ENCODE measurements around the gene BSN. TPM values are rescaled to one million over a fixed set of nuclear protein-coding genes. Genes with fewer than 3 reads are reported as not detected.

BSN gene
- total RNA-seq, 1 experiment from 2014 or later = 0.87 TPM

DNA sequence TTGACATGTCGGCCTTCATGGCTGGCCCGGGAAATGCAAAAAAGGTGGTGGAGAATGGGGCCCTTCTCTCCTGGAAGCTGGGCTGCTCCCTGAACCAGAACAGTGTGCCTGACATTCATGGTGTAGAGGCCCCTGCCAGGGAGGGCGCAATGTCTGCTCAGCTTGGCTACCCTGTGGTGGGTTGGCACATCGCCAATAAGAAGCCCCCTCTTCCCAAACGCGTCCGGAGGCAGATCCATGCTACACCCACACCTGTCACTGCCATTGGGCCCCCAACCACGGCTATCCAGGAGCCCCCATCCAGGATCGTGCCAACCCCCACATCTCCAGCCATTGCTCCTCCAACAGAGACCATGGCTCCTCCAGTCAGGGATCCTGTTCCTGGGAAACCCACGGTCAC, 23.1 kb upstream of the BSN start:
- Histone ChIP-seq H3K36me3 (ENCODE audit: control insufficient read depth, insufficient read depth, low read length) (no peaks in the 10 kb centered on the region), H3K4me1 (ENCODE audit: control insufficient read depth, insufficient read depth, low read length) (no peaks in the 10 kb centered on the region), H3K9me3 (ENCODE audit: control insufficient read depth, insufficient read depth, low read depth, low read length) (no peaks in the 10 kb centered on the region), H3K27ac (ENCODE audit: low read length) (no peak overlapping the region), H3K27me3 (ENCODE audit: control insufficient read depth, insufficient read depth, low read length) (no peaks in the 10 kb centered on the region), H3K4me3 (ENCODE audit: low read depth in 2 of 2, low read length in 2 of 2) (no peak overlapping the region)
- intact Hi-C loops (cut with micrococcal nuclease; ENCODE audit: unreplicated experiment) (no loop called here), in situ Hi-C loops (cut with HindIII; ENCODE audit: low pct_unique_long_range_greater_than_20kb, low sequenced_read_pairs) (no loop called here)
- ATAC-seq (no peak), DNase-seq (ENCODE audit: low read depth, low spot score) (no peak)
- CTCF ChIA-PET = no interaction called here
- no TSS peak for BruUV-seq (replicated peaks)
- TF ChIP-seq, protein P1, sequence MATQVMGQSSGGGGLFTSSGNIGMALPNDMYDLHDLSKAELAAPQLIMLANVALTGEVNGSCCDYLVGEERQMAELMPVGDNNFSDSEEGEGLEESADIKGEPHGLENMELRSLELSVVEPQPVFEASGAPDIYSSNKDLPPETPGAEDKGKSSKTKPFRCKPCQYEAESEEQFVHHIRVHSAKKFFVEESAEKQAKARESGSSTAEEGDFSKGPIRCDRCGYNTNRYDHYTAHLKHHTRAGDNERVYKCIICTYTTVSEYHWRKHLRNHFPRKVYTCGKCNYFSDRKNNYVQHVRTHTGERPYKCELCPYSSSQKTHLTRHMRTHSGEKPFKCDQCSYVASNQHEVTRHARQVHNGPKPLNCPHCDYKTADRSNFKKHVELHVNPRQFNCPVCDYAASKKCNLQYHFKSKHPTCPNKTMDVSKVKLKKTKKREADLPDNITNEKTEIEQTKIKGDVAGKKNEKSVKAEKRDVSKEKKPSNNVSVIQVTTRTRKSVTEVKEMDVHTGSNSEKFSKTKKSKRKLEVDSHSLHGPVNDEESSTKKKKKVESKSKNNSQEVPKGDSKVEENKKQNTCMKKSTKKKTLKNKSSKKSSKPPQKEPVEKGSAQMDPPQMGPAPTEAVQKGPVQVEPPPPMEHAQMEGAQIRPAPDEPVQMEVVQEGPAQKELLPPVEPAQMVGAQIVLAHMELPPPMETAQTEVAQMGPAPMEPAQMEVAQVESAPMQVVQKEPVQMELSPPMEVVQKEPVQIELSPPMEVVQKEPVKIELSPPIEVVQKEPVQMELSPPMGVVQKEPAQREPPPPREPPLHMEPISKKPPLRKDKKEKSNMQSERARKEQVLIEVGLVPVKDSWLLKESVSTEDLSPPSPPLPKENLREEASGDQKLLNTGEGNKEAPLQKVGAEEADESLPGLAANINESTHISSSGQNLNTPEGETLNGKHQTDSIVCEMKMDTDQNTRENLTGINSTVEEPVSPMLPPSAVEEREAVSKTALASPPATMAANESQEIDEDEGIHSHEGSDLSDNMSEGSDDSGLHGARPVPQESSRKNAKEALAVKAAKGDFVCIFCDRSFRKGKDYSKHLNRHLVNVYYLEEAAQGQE (IDR thresholded peaks at IDR 0.05; ENCODE audit: insufficient read depth in 1 of 2, low read depth in 2 of 2, low read length in 1 of 2) = no peak
- TF ChIP-seq, protein P2, sequence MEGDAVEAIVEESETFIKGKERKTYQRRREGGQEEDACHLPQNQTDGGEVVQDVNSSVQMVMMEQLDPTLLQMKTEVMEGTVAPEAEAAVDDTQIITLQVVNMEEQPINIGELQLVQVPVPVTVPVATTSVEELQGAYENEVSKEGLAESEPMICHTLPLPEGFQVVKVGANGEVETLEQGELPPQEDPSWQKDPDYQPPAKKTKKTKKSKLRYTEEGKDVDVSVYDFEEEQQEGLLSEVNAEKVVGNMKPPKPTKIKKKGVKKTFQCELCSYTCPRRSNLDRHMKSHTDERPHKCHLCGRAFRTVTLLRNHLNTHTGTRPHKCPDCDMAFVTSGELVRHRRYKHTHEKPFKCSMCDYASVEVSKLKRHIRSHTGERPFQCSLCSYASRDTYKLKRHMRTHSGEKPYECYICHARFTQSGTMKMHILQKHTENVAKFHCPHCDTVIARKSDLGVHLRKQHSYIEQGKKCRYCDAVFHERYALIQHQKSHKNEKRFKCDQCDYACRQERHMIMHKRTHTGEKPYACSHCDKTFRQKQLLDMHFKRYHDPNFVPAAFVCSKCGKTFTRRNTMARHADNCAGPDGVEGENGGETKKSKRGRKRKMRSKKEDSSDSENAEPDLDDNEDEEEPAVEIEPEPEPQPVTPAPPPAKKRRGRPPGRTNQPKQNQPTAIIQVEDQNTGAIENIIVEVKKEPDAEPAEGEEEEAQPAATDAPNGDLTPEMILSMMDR (IDR thresholded peaks at IDR 0.05) = no peak
- TF ChIP-seq SIN3A (IDR thresholded peaks at IDR 0.05; ENCODE audit: borderline replicate concordance, insufficient read depth, low read depth, low read length) = no peak
- TF ChIP-seq TCF7L2 (IDR thresholded peaks at IDR 0.05; ENCODE audit: low read depth, low read length) = no peak
- TF ChIP-seq POLR2AphosphoS5 (IDR thresholded peaks at IDR 0.05; ENCODE audit: low read depth, low read length) = no peak
- POLR2A ChIA-PET = no interaction called here

DNA sequence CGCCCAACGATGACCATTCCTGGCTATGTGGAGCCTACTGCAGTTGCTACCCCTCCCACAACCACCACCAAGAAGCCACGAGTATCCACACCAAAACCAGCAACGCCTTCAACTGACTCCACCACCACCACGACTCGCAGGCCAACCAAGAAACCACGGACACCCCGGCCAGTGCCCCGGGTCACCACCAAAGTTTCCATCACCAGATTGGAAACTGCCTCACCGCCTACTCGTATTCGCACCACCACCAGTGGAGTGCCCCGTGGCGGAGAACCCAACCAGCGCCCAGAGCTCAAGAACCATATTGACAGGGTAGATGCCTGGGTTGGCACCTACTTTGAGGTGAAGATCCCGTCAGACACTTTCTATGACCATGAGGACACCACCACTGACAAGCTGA, 22.6 kb upstream of the BSN start:
- no TSS peak for BruUV-seq (replicated peaks)
- no peak for ATAC-seq
- CTCF ChIA-PET = no interaction called here

More for the DNA sequence above, 22.6 kb upstream of the BSN start:
- in situ Hi-C loops (cut with HindIII; ENCODE audit: low pct_unique_long_range_greater_than_20kb, low sequenced_read_pairs) (no loop called here), intact Hi-C loops (cut with micrococcal nuclease; ENCODE audit: unreplicated experiment) (no loop called here)
- DNase-seq (ENCODE audit: low read depth, low spot score) = no peak
- H3K9me3 ChIP-seq (ENCODE audit: control insufficient read depth, insufficient read depth, low read depth, low read length) = no peaks in the 10 kb centered on the region
- POLR2A ChIA-PET = no interaction called here
- H3K36me3 ChIP-seq (ENCODE audit: control insufficient read depth, insufficient read depth, low read length) = no peaks in the 10 kb centered on the region
- no peak overlapping the region for H3K27ac ChIP-seq (ENCODE audit: low read length)
- no peak for TF ChIP-seq SIN3A (IDR thresholded peaks at IDR 0.05; ENCODE audit: borderline replicate concordance, insufficient read depth, low read depth, low read length)
- TF ChIP-seq, protein P1 (IDR thresholded peaks at IDR 0.05; ENCODE audit: insufficient read depth in 1 of 2, low read depth in 2 of 2, low read length in 1 of 2) = no peak
- TF ChIP-seq, protein P2 (IDR thresholded peaks at IDR 0.05) = no peak
- TF ChIP-seq TCF7L2 (IDR thresholded peaks at IDR 0.05; ENCODE audit: low read depth, low read length) = no peak
- no peak for TF ChIP-seq POLR2AphosphoS5 (IDR thresholded peaks at IDR 0.05; ENCODE audit: low read depth, low read length)
- no peaks in the 10 kb centered on the region for H3K27me3 ChIP-seq (ENCODE audit: control insufficient read depth, insufficient read depth, low read length)
- H3K4me3 ChIP-seq (ENCODE audit: low read depth in 2 of 2, low read length in 2 of 2) = no peak overlapping the region
- no peaks in the 10 kb centered on the region; the same call in 1 of the 2 replicates for H3K4me1 ChIP-seq (ENCODE audit: control insufficient read depth, insufficient read depth, low read length)
